CD4-positive, alpha-beta T cell treated with Interleukin-17A for 1 hour (primary cell): Measurements from ENCODE around the gene ADGRL3.

Experiments used
- DNase-seq: peaks from one replicate; pipeline ENCODE4 v3.0.0-alpha.2; 2020

Gene ADGRL3

GRCh38 chr4:62030958-62031357 lies 830.8 kb downstream of the ADGRL3 start:
- DNase-seq: no peak

GRCh38 chr4:62037571-62037970 lies 837.4 kb downstream of the ADGRL3 start:
- no peak for DNase-seq

GRCh38 chr4:62051332-62051731 lies 851.2 kb downstream of the ADGRL3 start:
- no peak for DNase-seq

- DNase-seq: no peak
These were observed 853.8 kb downstream of the ADGRL3 start for GRCh38 chr4:62053974-62054373.

- no peak for DNase-seq
These were observed 856.9 kb downstream of the ADGRL3 start for GRCh38 chr4:62057031-62057430.

- DNase-seq: no peak
These were observed 858.4 kb downstream of the ADGRL3 start for GRCh38 chr4:62058571-62058970.

- DNase-seq: no peak
These were observed 870.2 kb downstream of the ADGRL3 start for GRCh38 chr4:62070291-62070852.

- no peak for DNase-seq
These were observed 875.0 kb downstream of the ADGRL3 start for GRCh38 chr4:62075089-62075488.

GRCh38 chr4:62075521-62075920 lies 875.4 kb downstream of the ADGRL3 start:
- DNase-seq: no peak

GRCh38 chr4:62077406-62077805 lies 877.3 kb downstream of the ADGRL3 start:
- DNase-seq: no peak

- no peak for DNase-seq
These were observed 880.3 kb downstream of the ADGRL3 start for GRCh38 chr4:62080431-62080830.

- DNase-seq: no peak
These were observed 887.6 kb downstream of the ADGRL3 start for GRCh38 chr4:62087706-62088105.

- DNase-seq: no peak
These were observed 893.6 kb downstream of the ADGRL3 start for GRCh38 chr4:62093735-62094134.

GRCh38 chr4:62096881-62097280 lies 896.8 kb downstream of the ADGRL3 start:
- DNase-seq: no peak

- DNase-seq: no peak
These were observed 915.1 kb downstream of the ADGRL3 start for GRCh38 chr4:62115216-62115615.

GRCh38 chr4:62117886-62118285 lies 917.8 kb downstream of the ADGRL3 start:
- DNase-seq: no peak

- DNase-seq: no peak
These were observed 918.4 kb downstream of the ADGRL3 start for GRCh38 chr4:62118558-62118957.

- DNase-seq: no peak
These were observed 919.1 kb downstream of the ADGRL3 start for GRCh38 chr4:62119195-62119594.

- no peak for DNase-seq
These were observed 926.1 kb downstream of the ADGRL3 start for GRCh38 chr4:62126064-62126732.
